OCI-LY7 (cell line): ENCODE measurements around the gene HUNK. TPM values are rescaled to one million over a fixed set of nuclear protein-coding genes. Genes with fewer than 3 reads are reported as not detected.

Experiments used
- BruUV-seq: library from RNA; stranded (reverse); fragments of 400-500 nt; replicated peaks from 2 replicates; lab custom pipeline; 2021; lab: Mats Ljungman, UMichigan
- CTCF ChIA-PET: fragments of 300-600 bp; sonication (Branson Sonifier 250); formaldehyde crosslinking; loops from one replicate; lab custom pipeline; 2022; ENCODE audit warnings: antibody characterized with exemption; ENCODE audit not compliant: unreplicated experiment; lab: Charles Lee
- POLR2A ChIA-PET: fragments of 300-600 bp; sonication (Branson Sonifier 250); formaldehyde crosslinking; loops from one replicate; lab custom pipeline; 2022; ENCODE audit warnings: antibody characterized with exemption; lab: Charles Lee
- DNase-seq: peaks from one replicate; pipeline ENCODE4 v3.0.0-alpha.2; 2015; ENCODE audit warnings: low spot score
- H2AFZ ChIP-seq: fragments of 200-600 bp; sonication (generic), shearing (Covaris generic); 2 replicates; pipeline ENCODE4 v1.6.1; 2014; ENCODE audit warnings: mild to moderate bottlenecking, antibody characterized with exemption, low read length, moderate library complexity
- H3K27ac ChIP-seq: fragments of 200-600 bp; sonication (generic); 2 replicates; pipeline ENCODE4 v1.5.1; 2014; ENCODE audit warnings: mixed run types, low read depth, mild to moderate bottlenecking, moderate library complexity, low read length, inconsistent platforms; ENCODE audit not compliant: poor library complexity, severe bottlenecking
- H3K36me3 ChIP-seq: fragments of 200-600 bp; sonication (generic); 2 replicates; pipeline ENCODE4 v1.6.1; 2014; ENCODE audit warnings: mild to moderate bottlenecking, antibody characterized with exemption, low read length, moderate library complexity, mixed read lengths; ENCODE audit not compliant: insufficient read depth
- H3K4me1 ChIP-seq: fragments of 200-600 bp; sonication (generic); 2 replicates; pipeline ENCODE4 v1.5.1; 2014; ENCODE audit warnings: mild to moderate bottlenecking, low read length; ENCODE audit not compliant: insufficient read depth, poor library complexity, severe bottlenecking
- H3K4me2 ChIP-seq: fragments of 200-600 bp; sonication (generic); 2 replicates; pipeline ENCODE4 v1.6.1; 2014; ENCODE audit warnings: mild to moderate bottlenecking, low read length
- H3K4me3 ChIP-seq: fragments of 200-600 bp; sonication (generic); 2 replicates; pipeline ENCODE4 v1.5.1; 2014; ENCODE audit warnings: mild to moderate bottlenecking, low read depth, low read length; ENCODE audit not compliant: poor library complexity, severe bottlenecking
- H3K79me2 ChIP-seq: fragments of 200-600 bp; sonication (generic); 2 replicates; pipeline ENCODE4 v1.6.1; 2016; ENCODE audit warnings: low read depth, mild to moderate bottlenecking, low read length, moderate library complexity, mixed read lengths; ENCODE audit not compliant: insufficient read depth
- H3K9me2 ChIP-seq: fragments of 200-600 bp; sonication (generic); 2 replicates; pipeline ENCODE4 v1.6.1; 2016; ENCODE audit warnings: mild to moderate bottlenecking, low read length, mixed read lengths; ENCODE audit not compliant: insufficient read depth
- H3K9me3 ChIP-seq: fragments of 200-600 bp; sonication (generic); 2 replicates; pipeline ENCODE4 v1.6.1; 2014; ENCODE audit warnings: mild to moderate bottlenecking, mixed run types, low read length, mixed read lengths
- H4K20me1 ChIP-seq: fragments of 200-600 bp; sonication (generic); 2 replicates; pipeline ENCODE4 v1.6.1; 2014; ENCODE audit warnings: mild to moderate bottlenecking, antibody characterized with exemption, low read length, moderate library complexity, mixed read lengths; ENCODE audit not compliant: insufficient read depth
- CTCF ChIP-seq: fragments of 200-600 bp; sonication (generic); conservative IDR thresholded peaks from 2 replicates; pipeline ENCODE4 v1.5.1; 2014; ENCODE audit warnings: mild to moderate bottlenecking, antibody characterized with exemption, low read length, moderate library complexity, mixed read lengths
- EZH2phosphoT487 ChIP-seq: fragments of 200-600 bp; sonication (generic); IDR thresholded peaks from 2 replicates; pipeline ENCODE4 v1.6.1; 2018; ENCODE audit warnings: low read depth, borderline replicate concordance, mild to moderate bottlenecking, mixed run types, antibody characterized with exemption, low read length, moderate library complexity, mixed read lengths
- intact Hi-C: fragments of 100-400 bp; cut with micrococcal nuclease; formaldehyde crosslinking; loops from one replicate; pipeline ENCODE4 v1.10.0; 2022; ENCODE audit not compliant: unreplicated experiment
- total RNA-seq, 2 experiments: library from RNA; depleted of rRNA in 1 of 2; stranded (reverse); fragments of >200 nt in 1 of 2; shearing (Covaris generic) in 1 of 2; gene quantifications; 2 replicates each; pipeline ENCODE4 v1.2.3, GENCODE V29; 2014 to 2022

HUNK gene
- total RNA-seq, 2 experiments from 2014 or later = 0.35 to 5.5 TPM

GRCh38 chr21:31928656-31929055 lies 55.8 kb downstream of the HUNK start:
- BruUV-seq = no TSS peak
- Histone ChIP-seq H3K9me2 (no peaks in the 10 kb centered on the region), H3K27ac (no peak overlapping the region), H3K4me2 (no peak overlapping the region), H4K20me1 (no peaks in the 10 kb centered on the region), H3K4me3 (no peak overlapping the region), H3K4me1 (no peaks in the 10 kb centered on the region), H3K9me3 (no peaks in the 10 kb centered on the region), H2AFZ (no peak overlapping the region), H3K36me3 (no peaks in the 10 kb centered on the region), H3K79me2 (no peaks in the 10 kb centered on the region)
- ChIA-PET POLR2A (no interaction called here), CTCF (no interaction called here)
- DNase-seq = no peak
- TF ChIP-seq CTCF = no peak
- intact Hi-C loops = no loop called here

- TF ChIP-seq EZH2phosphoT487 (no peak), CTCF (no peak)
- Histone ChIP-seq H3K4me2 (no peak overlapping the region), H3K27ac (no peak overlapping the region), H3K9me3 (no peaks in the 10 kb centered on the region), H3K36me3 (no peaks in the 10 kb centered on the region), H3K4me1 (no peaks in the 10 kb centered on the region), H3K79me2 (no peaks in the 10 kb centered on the region), H3K9me2 (no peaks in the 10 kb centered on the region), H2AFZ (no peak overlapping the region), H4K20me1 (no peaks in the 10 kb centered on the region), H3K4me3 (no peak overlapping the region)
- POLR2A ChIA-PET = interaction anchor here (0.6 kb wide), 1 partner anchor 45 kb away, joined by 3 read pairs; no protein-coding TSS in a partner anchor
- CTCF ChIA-PET = no interaction called here
- no TSS peak for BruUV-seq
- intact Hi-C loops = no loop called here
- no peak for DNase-seq
Measured at GRCh38 chr21:31929548-31929947, 56.7 kb downstream of the HUNK start.

- Histone ChIP-seq H3K36me3 (no peaks in the 10 kb centered on the region), H3K4me2 (no peak overlapping the region), H3K4me3 (no peak overlapping the region), H3K4me1 (no peaks in the 10 kb centered on the region), H3K9me3 (no peaks in the 10 kb centered on the region), H3K9me2 (no peaks in the 10 kb centered on the region), H3K79me2 (no peaks in the 10 kb centered on the region), H3K27ac (no peak overlapping the region), H4K20me1 (no peaks in the 10 kb centered on the region), H2AFZ (no peak overlapping the region)
- no peak for TF ChIP-seq EZH2phosphoT487
- CTCF ChIA-PET = no interaction called here
- POLR2A ChIA-PET = no interaction called here
- intact Hi-C loops = no loop called here
- no TSS peak for BruUV-seq
- no peak for DNase-seq
Measured at GRCh38 chr21:31930001-31930400, 57.2 kb downstream of the HUNK start.
